ENCODE results near the gene CMTM6. TPM values are rescaled to one million over a fixed set of nuclear protein-coding genes. Genes with fewer than 3 reads are reported as not detected.
A peak's percentile ranks its signal among the peaks of the same experiment; 100 is the strongest.
"Not testable (repeated sequence)": the region's sequence is repeated elsewhere in the genome, so short reads cannot be mapped to it uniquely, and the experiment has no call there.

The CMTM6 gene
- total RNA-seq, 1 experiment from 2014 or later: 43.5 TPM

DNA sequence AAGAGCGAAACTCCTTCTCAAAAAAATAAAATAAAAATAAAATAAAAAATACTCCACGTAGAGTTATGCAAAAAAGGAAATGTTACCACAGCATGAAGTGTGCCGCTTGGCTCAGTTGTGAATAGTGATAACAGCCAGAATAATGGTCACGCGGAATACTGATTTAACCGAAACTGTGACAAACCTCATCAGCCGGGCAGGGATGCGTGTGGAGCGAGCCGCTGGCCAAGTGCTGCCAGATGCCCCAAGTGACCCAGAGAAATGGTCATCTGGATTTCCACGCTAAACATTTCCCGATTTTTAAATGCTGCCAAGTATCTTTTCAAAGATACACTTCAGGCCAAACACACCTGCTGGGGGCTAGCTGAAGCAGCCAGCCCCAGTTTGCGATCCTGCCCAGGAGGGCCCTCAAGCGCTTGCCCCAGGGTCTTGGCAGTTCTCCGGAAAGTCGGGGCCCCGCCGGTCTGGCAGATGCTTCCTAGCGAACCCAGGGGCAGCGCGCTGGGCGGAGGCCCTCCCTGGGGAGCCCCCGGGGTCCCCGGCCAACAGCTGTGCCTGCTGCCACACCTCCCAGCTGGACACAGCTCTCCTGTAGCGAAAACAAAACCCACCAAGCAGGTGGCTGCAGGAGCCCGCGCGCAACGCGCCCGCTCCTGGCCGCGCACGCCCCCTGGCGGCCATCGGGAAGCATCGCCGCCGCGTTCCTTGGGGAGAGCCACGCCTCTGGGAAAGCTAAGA is 35.1 kb downstream of the CMTM6 start:
- Mint-ChIP-seq H3K36me3 (ENCODE audit: insufficient read depth in 1 of 3, low read depth in 3 of 3) (peaks cover 0 to 2% (median 2%) of the 10 kb centered on the region in 3 experiments; a peak in 4 of 7 replicates), H3K9me3 (no peaks in the 10 kb centered on the region), H3K4me1 (peaks cover 10 to 13% of the 10 kb centered on the region in 2 experiments), H3K4me3 (no peak overlapping the region), H3K27me3 (ENCODE audit: low read depth) (no peaks in the 10 kb centered on the region; the same call in 1 of the 2 replicates), H3K27ac (no peak overlapping the region)
- H3K9me3 ChIP-seq (ENCODE audit: control insufficient read depth, low read depth, low read length): no peaks in the 10 kb centered on the region
- no peaks in the 10 kb centered on the region for H3K23me2 ChIP-seq (ENCODE audit: insufficient read length, low read depth, low read length, poor library complexity, severe bottlenecking)
- H3K56ac ChIP-seq (ENCODE audit: insufficient read length, low read depth, low read length): no peak overlapping the region
- no peak overlapping the region for H2BK120ac ChIP-seq (ENCODE audit: low read depth, low read length, poor library complexity, severe bottlenecking)
- H4K20me1 ChIP-seq (ENCODE audit: control insufficient read depth, insufficient read depth, insufficient read length): peaks cover 2% of the 10 kb centered on the region
- no peaks in the 10 kb centered on the region; the same call in 1 of the 2 replicates for H3K4me1 ChIP-seq (ENCODE audit: insufficient read depth, low read length)
- H2BK15ac ChIP-seq (ENCODE audit: low read depth, low read length): no peak overlapping the region
- no peak overlapping the region for H2AFZ ChIP-seq (ENCODE audit: low read length)
- H3K27me3 ChIP-seq (ENCODE audit: insufficient read depth, low read length): no peaks in the 10 kb centered on the region
- no peak overlapping the region for H4K5ac ChIP-seq (ENCODE audit: insufficient read length, low read depth, low read length)
- no peak overlapping the region for H4K8ac ChIP-seq (replicated peaks; ENCODE audit: insufficient read length, low read depth, low read length)
- no peak overlapping the region for H3K18ac ChIP-seq (ENCODE audit: insufficient read length, low read depth, low read length)
- H3K4ac ChIP-seq (ENCODE audit: low read depth, low read length): no peak overlapping the region
- H2AK5ac ChIP-seq (ENCODE audit: insufficient read length, low read length): no peak overlapping the region
- H3K79me2 ChIP-seq (ENCODE audit: insufficient read depth, low read length): no peaks in the 10 kb centered on the region
- H3K4me2 ChIP-seq (ENCODE audit: insufficient read depth, insufficient read length, low read length): no peak overlapping the region
- H4K91ac ChIP-seq (ENCODE audit: insufficient read length, low read depth, low read length): no peak overlapping the region
- no peak overlapping the region for H3K23ac ChIP-seq (ENCODE audit: insufficient read length, low read depth, low read length)
- no peak overlapping the region for H3K27ac ChIP-seq (ENCODE audit: insufficient read length, low read depth, low read length)
- no CpG with 5 or more reads among the region's 41 CpGs for WGBS (ENCODE audit: extremely low coverage, insufficient read length, low lambda C conversion rate)
- no peak overlapping the region for H3K9ac ChIP-seq (ENCODE audit: extremely low read depth, insufficient read length, low read length)
- TF ChIP-seq, protein P1, sequence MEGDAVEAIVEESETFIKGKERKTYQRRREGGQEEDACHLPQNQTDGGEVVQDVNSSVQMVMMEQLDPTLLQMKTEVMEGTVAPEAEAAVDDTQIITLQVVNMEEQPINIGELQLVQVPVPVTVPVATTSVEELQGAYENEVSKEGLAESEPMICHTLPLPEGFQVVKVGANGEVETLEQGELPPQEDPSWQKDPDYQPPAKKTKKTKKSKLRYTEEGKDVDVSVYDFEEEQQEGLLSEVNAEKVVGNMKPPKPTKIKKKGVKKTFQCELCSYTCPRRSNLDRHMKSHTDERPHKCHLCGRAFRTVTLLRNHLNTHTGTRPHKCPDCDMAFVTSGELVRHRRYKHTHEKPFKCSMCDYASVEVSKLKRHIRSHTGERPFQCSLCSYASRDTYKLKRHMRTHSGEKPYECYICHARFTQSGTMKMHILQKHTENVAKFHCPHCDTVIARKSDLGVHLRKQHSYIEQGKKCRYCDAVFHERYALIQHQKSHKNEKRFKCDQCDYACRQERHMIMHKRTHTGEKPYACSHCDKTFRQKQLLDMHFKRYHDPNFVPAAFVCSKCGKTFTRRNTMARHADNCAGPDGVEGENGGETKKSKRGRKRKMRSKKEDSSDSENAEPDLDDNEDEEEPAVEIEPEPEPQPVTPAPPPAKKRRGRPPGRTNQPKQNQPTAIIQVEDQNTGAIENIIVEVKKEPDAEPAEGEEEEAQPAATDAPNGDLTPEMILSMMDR (conservative IDR thresholded peaks at IDR 0.05): peak; percentile 100
- no peak overlapping the region for H2BK20ac ChIP-seq (ENCODE audit: low read depth, low read length, poor library complexity, severe bottlenecking)
- no peak overlapping the region for H2BK12ac ChIP-seq (ENCODE audit: insufficient read length, low read depth, low read length)
- H3K14ac ChIP-seq (ENCODE audit: insufficient read depth, low read length): no peak overlapping the region
- H2BK5ac ChIP-seq (ENCODE audit: insufficient read length, low read length): no peak overlapping the region
- H3T11ph ChIP-seq (ENCODE audit: low read length): no peak overlapping the region
- H3K79me1 ChIP-seq (ENCODE audit: insufficient read depth, low read depth, low read length, poor library complexity, severe bottlenecking): no peaks in the 10 kb centered on the region
- peak; percentile 79 for DNase-seq

DNA sequence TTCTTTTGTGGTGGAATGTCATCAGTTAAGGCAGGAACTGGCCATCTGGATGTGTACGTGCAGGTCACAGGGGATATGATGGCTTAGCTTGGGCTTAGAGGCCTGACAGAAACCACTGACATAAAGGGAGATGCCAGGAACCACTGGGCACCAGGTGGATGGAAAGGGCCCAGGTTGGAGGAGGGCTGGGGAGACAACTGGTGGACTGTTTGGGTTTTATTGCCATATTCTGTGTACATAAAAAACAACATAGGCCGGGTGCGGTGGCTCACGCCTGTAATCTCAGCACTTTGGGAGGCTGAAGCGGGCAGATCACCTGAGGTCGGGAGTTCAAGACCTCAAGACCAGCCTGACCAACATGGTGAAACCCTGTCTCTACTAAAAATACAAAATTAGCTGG is 35.8 kb downstream of the CMTM6 start:
- H4K91ac ChIP-seq (ENCODE audit: insufficient read length, low read depth, low read length); H3K4me3 Mint-ChIP-seq; DNase-seq; H3K4ac ChIP-seq (ENCODE audit: low read depth, low read length); H4K8ac ChIP-seq (replicated peaks; ENCODE audit: insufficient read length, low read depth, low read length); H3K23ac ChIP-seq (ENCODE audit: insufficient read length, low read depth, low read length); H3K79me1 ChIP-seq (ENCODE audit: insufficient read depth, low read depth, low read length, poor library complexity, severe bottlenecking); H3T11ph ChIP-seq (ENCODE audit: low read length); H3K18ac ChIP-seq (ENCODE audit: insufficient read length, low read depth, low read length); H3K4me1 ChIP-seq (ENCODE audit: insufficient read depth, low read length); H3K14ac ChIP-seq (ENCODE audit: insufficient read depth, low read length); H3K9ac ChIP-seq (ENCODE audit: extremely low read depth, insufficient read length, low read length); H2AK5ac ChIP-seq (ENCODE audit: insufficient read length, low read length); H2BK20ac ChIP-seq (ENCODE audit: low read depth, low read length, poor library complexity, severe bottlenecking); H3K56ac ChIP-seq (ENCODE audit: insufficient read length, low read depth, low read length); H3K9me3 ChIP-seq (ENCODE audit: control insufficient read depth, low read depth, low read length); H3K27me3 ChIP-seq (ENCODE audit: insufficient read depth, low read length); H3K27me3 Mint-ChIP-seq (ENCODE audit: low read depth); H3K27ac ChIP-seq (ENCODE audit: insufficient read length, low read depth, low read length); H2BK120ac ChIP-seq (ENCODE audit: low read depth, low read length, poor library complexity, severe bottlenecking); H3K27ac Mint-ChIP-seq; H2BK12ac ChIP-seq (ENCODE audit: insufficient read length, low read depth, low read length); H3K79me2 ChIP-seq (ENCODE audit: insufficient read depth, low read length); H2AFZ ChIP-seq (ENCODE audit: low read length); H3K36me3 Mint-ChIP-seq (ENCODE audit: insufficient read depth in 1 of 3, low read depth in 3 of 3); H2BK5ac ChIP-seq (ENCODE audit: insufficient read length, low read length); H3K4me2 ChIP-seq (ENCODE audit: insufficient read depth, insufficient read length, low read length); H2BK15ac ChIP-seq (ENCODE audit: low read depth, low read length); H4K5ac ChIP-seq (ENCODE audit: insufficient read length, low read depth, low read length); H3K9me3 Mint-ChIP-seq; H4K20me1 ChIP-seq (ENCODE audit: control insufficient read depth, insufficient read depth, insufficient read length); H3K23me2 ChIP-seq (ENCODE audit: insufficient read length, low read depth, low read length, poor library complexity, severe bottlenecking): not testable (repeated sequence)
- peaks cover 10 to 13% of the 10 kb centered on the region in 2 experiments for H3K4me1 Mint-ChIP-seq
- no CpG with 5 or more reads among the region's 6 CpGs for WGBS (ENCODE audit: extremely low coverage, insufficient read length, low lambda C conversion rate)
